IMR-90 (cell line): ENCODE measurements around the gene MEX3A.

Source experiments
- BHLHE40 ChIP-seq: fragments of 150-350 bp; IDR thresholded peaks from 2 replicates; pipeline ENCODE4 v1.6.1; 2016; ENCODE audit warnings: mild to moderate bottlenecking, low read depth, low read length
- CEBPB ChIP-seq: IDR thresholded peaks from 2 replicates; pipeline ENCODE4 v1.6.1; 2012; ENCODE audit warnings: low read depth, low read length, improper control_type of control experiment
- FOS ChIP-seq: fragments of 150-350 bp; IDR thresholded peaks from 2 replicates; pipeline ENCODE4 v1.6.1; 2016; ENCODE audit warnings: low read depth, low read length
- NFE2L2 ChIP-seq: fragments of 150-350 bp; IDR thresholded peaks from 2 replicates; pipeline ENCODE4 v1.6.1; 2016; ENCODE audit warnings: low read depth, mild to moderate bottlenecking, low read length
- POLR2A ChIP-seq: IDR thresholded peaks from 2 replicates; pipeline ENCODE4 v1.6.1; 2012; ENCODE audit warnings: mild to moderate bottlenecking, low read depth, low read length
- TF ChIP-seq, protein P1 (sequence below): fragments of 150-350 bp; IDR thresholded peaks from 2 replicates; pipeline ENCODE4 v1.6.1; 2017; ENCODE audit warnings: mild to moderate bottlenecking, antibody characterized with exemption, low read length, low read depth
- TF ChIP-seq, protein P2 (sequence below): conservative IDR thresholded peaks from 2 replicates; pipeline ENCODE4 v1.5.1; 2012; ENCODE audit warnings: mild to moderate bottlenecking, low read depth, low read length, improper control_type of control experiment

DNA sequence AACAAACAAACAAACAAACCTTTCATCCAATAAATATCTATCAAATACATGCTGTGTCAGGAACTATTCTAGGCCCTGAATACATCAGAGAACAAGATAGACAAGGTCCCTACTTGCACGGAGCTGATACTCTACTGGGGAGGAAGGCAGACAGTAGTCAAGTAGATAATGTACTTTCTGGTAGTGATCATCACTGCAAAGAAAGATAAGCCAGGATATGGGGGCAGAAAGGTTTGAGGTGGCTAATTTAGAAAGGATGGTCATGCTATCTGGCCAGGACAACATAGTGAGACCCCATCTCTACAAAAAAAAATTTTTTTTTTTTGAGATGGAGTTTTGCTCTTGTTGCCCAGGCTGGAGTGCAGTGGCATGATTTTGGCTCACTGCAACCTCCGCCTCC lies 9.3 kb upstream of the MEX3A start:
- TF ChIP-seq, protein P1, sequence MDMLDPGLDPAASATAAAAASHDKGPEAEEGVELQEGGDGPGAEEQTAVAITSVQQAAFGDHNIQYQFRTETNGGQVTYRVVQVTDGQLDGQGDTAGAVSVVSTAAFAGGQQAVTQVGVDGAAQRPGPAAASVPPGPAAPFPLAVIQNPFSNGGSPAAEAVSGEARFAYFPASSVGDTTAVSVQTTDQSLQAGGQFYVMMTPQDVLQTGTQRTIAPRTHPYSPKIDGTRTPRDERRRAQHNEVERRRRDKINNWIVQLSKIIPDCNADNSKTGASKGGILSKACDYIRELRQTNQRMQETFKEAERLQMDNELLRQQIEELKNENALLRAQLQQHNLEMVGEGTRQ = no peak
- TF ChIP-seq, protein P2, sequence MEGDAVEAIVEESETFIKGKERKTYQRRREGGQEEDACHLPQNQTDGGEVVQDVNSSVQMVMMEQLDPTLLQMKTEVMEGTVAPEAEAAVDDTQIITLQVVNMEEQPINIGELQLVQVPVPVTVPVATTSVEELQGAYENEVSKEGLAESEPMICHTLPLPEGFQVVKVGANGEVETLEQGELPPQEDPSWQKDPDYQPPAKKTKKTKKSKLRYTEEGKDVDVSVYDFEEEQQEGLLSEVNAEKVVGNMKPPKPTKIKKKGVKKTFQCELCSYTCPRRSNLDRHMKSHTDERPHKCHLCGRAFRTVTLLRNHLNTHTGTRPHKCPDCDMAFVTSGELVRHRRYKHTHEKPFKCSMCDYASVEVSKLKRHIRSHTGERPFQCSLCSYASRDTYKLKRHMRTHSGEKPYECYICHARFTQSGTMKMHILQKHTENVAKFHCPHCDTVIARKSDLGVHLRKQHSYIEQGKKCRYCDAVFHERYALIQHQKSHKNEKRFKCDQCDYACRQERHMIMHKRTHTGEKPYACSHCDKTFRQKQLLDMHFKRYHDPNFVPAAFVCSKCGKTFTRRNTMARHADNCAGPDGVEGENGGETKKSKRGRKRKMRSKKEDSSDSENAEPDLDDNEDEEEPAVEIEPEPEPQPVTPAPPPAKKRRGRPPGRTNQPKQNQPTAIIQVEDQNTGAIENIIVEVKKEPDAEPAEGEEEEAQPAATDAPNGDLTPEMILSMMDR = no peak
- TF ChIP-seq NFE2L2 (no peak), POLR2A (no peak), BHLHE40 (no peak), CEBPB (no peak), FOS (no peak)
